Activated T-cell treated with anti-CD3 and anti-CD28 coated beads, Interleukin-2, amount 50 U/mL, for 72 hours (primary cell): ENCODE data around the gene HSBP1. TPM values are rescaled to one million over a fixed set of nuclear protein-coding genes. Genes with fewer than 3 reads are reported as not detected.

ENCODE experiments used
- ATAC-seq, 2 donors: fragments of 150-1000 bp; cut with Tn5 transposase; replicated peaks in 1 of 2; 2 replicates each; pipeline ENCODE4 v1.10.0; 2021; ENCODE audit warnings: moderate library complexity in 2 of 2, mild to moderate bottlenecking in 1 of 2
- DNase-seq, 2 donors: peaks; one replicate each; pipeline ENCODE4 v3.0.0; 2021 to 2022; ENCODE audit warnings: mixed read lengths in 1 of 2
- H3K27ac Mint-ChIP-seq: one replicate; pipeline ENCODE4 v1.8.0; 2022; ENCODE audit warnings: mild to moderate bottlenecking, moderate library complexity, mixed read lengths
- H3K27me3 Mint-ChIP-seq: one replicate; pipeline ENCODE4 v1.8.0; 2022; ENCODE audit warnings: low read depth, mixed read lengths
- H3K36me3 Mint-ChIP-seq, 2 donors: one replicate each; pipeline ENCODE4 v1.8.0; 2022; ENCODE audit warnings: mixed read lengths in 2 of 2, mild to moderate bottlenecking in 1 of 2; ENCODE audit not compliant: insufficient read depth in 2 of 2
- H3K4me1 Mint-ChIP-seq: one replicate; pipeline ENCODE4 v1.8.0; 2022; ENCODE audit warnings: low read depth, mixed read lengths
- H3K4me3 Mint-ChIP-seq, 2 donors: one replicate each; pipeline ENCODE4 v1.8.0; 2022; ENCODE audit warnings: mild to moderate bottlenecking in 2 of 2, mixed read lengths in 2 of 2, moderate library complexity in 2 of 2
- H3K9me3 Mint-ChIP-seq, 2 donors: one replicate each; pipeline ENCODE4 v1.8.0; 2022; ENCODE audit warnings: mixed read lengths in 2 of 2
- total RNA-seq, 2 donors: library from RNA; stranded (reverse); gene quantifications; one replicate each; pipeline ENCODE4 v1.2.3, GENCODE V29; 2022

The HSBP1 gene
- total RNA-seq, 2 donors from 2014 or later: 35.7 to 41.3 TPM

DNA sequence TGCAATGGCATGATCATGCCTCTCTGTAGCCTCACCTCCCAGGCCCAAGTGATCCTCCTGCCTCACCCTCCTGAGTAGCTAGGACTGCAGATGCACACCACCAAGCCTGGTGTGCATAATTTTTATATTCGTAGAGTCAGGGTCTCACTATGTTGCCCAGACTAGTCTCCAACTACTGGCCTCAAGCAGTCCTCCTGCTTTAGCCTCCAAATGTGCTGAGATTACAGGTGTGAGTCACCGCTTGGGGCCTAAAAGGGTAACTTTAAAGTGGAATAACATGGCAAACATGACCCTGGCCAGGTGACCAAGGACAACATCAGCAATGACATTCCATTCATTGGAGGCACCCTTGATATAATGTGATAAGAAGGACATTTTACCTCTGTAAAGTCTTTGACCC is 26.1 kb downstream of the HSBP1 start:
- DNase-seq: no peak
- Mint-ChIP-seq H3K4me3 (no peak overlapping the region), H3K36me3 (no peaks in the 10 kb centered on the region), H3K27ac (no peak overlapping the region), H3K9me3 (no peaks in the 10 kb centered on the region), H3K27me3 (peaks cover 15% of the 10 kb centered on the region), H3K4me1 (peaks cover 13% of the 10 kb centered on the region)
- ATAC-seq: no peak

DNA sequence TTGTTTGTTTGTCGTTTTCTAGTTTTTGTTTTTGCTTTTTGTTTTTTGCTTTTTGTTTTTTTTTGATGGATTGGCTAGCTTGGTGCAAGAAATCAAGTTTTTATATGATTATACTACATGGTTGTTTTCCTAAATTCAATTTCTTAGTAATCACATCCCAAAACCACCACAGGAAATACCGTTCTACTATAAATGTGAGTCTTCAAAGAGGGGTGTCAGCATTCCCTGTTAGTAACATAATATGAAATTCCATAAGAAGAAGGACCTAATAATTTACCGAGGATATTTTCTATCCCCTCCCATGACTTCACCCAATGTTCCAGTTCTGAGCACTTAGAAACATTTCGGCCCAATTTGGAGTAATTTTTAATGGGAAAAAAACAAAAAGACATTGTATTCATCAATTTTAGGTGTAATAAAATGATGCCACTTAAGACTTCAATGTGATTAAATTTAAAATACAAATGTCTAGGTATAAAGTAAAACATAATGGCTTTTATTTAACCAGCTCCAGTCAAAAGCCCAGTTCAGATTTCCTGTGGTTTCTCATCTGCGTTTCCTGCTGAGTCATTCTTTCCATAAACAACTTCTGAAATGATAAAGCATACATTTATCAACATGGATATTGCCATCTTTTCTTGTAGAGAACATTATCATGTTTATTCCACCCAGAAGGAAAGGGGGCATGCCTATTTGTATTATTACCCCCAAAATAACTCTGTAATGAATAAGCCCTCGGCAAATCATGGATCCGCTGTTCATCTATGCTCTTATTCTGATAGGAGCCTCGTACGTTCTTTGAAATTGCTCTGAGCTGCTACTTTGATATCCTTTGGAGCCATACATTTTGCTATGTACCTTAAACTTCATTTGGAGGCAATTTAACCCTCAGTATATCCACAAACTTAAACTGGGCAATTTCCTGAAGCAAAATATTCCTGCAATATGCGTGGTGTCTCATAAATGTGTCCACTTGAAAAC is 28.1 kb downstream of the HSBP1 start:
- peak overlapping the region; percentile 87 for H3K27ac Mint-ChIP-seq
- DNase-seq (no peak), ATAC-seq (peak in 1 of 2 donors; percentile 32)
- H3K36me3 Mint-ChIP-seq: no peaks in the 10 kb centered on the region
- peaks cover 13% of the 10 kb centered on the region for H3K4me1 Mint-ChIP-seq
- peaks cover 15% of the 10 kb centered on the region for H3K27me3 Mint-ChIP-seq
- no peak overlapping the region for H3K4me3 Mint-ChIP-seq
- H3K9me3 Mint-ChIP-seq: no peaks in the 10 kb centered on the region

- H3K4me3 Mint-ChIP-seq: no peak overlapping the region
- DNase-seq (no peak), ATAC-seq (no peak)
- H3K9me3 Mint-ChIP-seq: no peaks in the 10 kb centered on the region
- peaks cover 15% of the 10 kb centered on the region for H3K27me3 Mint-ChIP-seq
- no peak overlapping the region for H3K27ac Mint-ChIP-seq
- no peaks in the 10 kb centered on the region for H3K36me3 Mint-ChIP-seq
- H3K4me1 Mint-ChIP-seq: peaks cover 13% of the 10 kb centered on the region
Measured at GRCh38 chr16:83837566-83837965, 29.8 kb downstream of the HSBP1 start.

GRCh38 chr16:83838151-83838550 is 30.4 kb downstream of the HSBP1 start:
- Mint-ChIP-seq H3K4me3 (no peak overlapping the region), H3K4me1 (peaks cover 13% of the 10 kb centered on the region), H3K9me3 (no peaks in the 10 kb centered on the region), H3K36me3 (no peaks in the 10 kb centered on the region), H3K27ac (peak overlapping the region; percentile 36), H3K27me3 (peaks cover 15% of the 10 kb centered on the region)
- ATAC-seq: no peak
- no peak for DNase-seq

DNA sequence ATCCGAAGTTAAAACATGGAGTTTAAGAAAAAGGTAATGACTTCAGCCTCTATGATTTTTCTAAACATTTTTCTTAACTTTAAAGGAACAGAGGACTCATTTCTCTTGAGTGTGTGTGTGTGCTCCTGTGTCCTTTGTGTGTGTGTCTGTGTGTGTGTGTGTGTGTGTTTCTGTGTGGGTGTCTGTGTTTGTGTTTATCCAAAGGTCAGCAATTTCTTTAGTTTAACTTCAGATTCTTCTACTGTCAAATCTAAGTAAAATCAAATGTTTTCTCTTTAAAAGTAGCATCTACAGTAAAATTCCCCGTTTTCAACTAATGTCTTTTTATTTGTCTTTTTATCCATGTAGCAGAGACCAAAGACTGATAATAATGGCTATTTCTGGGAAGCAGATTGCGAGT is 31.8 kb downstream of the HSBP1 start:
- Mint-ChIP-seq H3K4me3 (no peak overlapping the region), H3K27ac (no peak overlapping the region), H3K4me1 (peaks cover 13% of the 10 kb centered on the region), H3K27me3 (peaks cover 15% of the 10 kb centered on the region), H3K36me3 (no peaks in the 10 kb centered on the region), H3K9me3 (no peaks in the 10 kb centered on the region)
- DNase-seq: no peak
- no peak for ATAC-seq

GRCh38 chr16:83840060-83840617 is 32.4 kb downstream of the HSBP1 start:
- peaks cover 12% of the 10 kb centered on the region for H3K4me1 Mint-ChIP-seq
- ATAC-seq (no peak), DNase-seq (no peak)
- no peak overlapping the region for H3K27ac Mint-ChIP-seq
- H3K4me3 Mint-ChIP-seq: no peak overlapping the region
- no peaks in the 10 kb centered on the region for H3K9me3 Mint-ChIP-seq
- H3K36me3 Mint-ChIP-seq: no peaks in the 10 kb centered on the region
- H3K27me3 Mint-ChIP-seq: peaks cover 15% of the 10 kb centered on the region

DNA sequence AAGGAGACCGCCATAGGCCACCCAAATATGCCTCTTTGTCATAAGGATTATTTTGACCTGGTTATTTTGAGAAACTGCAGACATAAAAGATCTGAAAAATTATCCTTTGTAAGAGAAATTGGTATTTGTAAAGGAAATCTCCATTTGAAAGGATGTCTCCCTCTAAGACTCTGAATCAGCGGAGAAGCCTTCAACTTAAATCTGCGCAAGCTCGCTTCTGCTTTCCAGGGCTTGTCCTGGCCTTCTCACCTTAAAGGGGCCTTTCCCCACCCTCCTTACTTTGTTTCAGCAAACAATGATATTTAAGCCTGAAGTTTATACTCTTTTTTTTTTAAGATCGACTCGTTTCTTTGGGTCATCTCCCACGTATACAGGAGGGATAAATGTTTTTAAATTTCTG is 34.5 kb downstream of the HSBP1 start:
- H3K9me3 Mint-ChIP-seq: no peaks in the 10 kb centered on the region
- peaks cover 12% of the 10 kb centered on the region for H3K27me3 Mint-ChIP-seq
- DNase-seq (no peak), ATAC-seq (no peak)
- H3K4me3 Mint-ChIP-seq: no peak overlapping the region
- H3K4me1 Mint-ChIP-seq: no peaks in the 10 kb centered on the region
- no peaks in the 10 kb centered on the region for H3K36me3 Mint-ChIP-seq
- H3K27ac Mint-ChIP-seq: no peak overlapping the region

DNA sequence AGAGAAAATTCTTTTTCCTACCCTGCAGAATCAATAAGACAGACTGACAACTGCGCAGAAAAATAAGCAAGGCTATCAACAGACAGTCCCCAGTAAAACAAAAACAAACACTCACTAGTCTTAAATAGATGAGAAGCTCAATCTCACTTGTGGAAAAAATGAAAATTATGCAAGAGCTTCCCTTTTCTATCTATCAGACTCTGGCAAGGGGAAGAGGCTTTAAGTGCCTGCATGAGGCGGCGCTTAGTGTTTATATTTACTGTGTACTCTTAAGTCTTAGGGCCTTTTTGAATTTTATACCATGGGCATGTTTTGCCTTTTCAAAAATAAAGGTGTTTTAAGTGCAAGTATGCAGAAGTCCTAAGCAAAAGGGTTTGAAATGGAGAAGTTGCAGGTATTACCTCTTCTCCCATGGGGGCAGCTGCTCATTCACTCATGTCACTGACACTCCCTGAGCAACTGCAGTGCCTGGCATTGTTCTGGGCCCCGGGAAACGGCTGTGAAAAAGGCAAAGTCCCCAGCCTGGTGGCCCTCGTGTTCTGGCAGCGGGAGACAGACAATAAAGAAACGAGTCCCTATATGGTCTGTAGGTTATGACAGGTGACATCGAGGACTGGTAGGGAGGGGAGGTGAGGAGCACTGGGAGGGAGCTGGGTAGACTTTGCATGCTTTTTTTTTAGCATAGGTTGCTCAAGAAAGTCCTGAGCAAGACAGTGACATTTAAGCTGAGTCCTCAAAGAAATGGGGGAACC is 35.2 kb downstream of the HSBP1 start:
- Mint-ChIP-seq H3K9me3 (no peaks in the 10 kb centered on the region), H3K27me3 (peaks cover 5% of the 10 kb centered on the region), H3K36me3 (no peaks in the 10 kb centered on the region), H3K27ac (no peak overlapping the region), H3K4me1 (no peaks in the 10 kb centered on the region), H3K4me3 (no peak overlapping the region)
- no peak for DNase-seq
- ATAC-seq: no peak

DNA sequence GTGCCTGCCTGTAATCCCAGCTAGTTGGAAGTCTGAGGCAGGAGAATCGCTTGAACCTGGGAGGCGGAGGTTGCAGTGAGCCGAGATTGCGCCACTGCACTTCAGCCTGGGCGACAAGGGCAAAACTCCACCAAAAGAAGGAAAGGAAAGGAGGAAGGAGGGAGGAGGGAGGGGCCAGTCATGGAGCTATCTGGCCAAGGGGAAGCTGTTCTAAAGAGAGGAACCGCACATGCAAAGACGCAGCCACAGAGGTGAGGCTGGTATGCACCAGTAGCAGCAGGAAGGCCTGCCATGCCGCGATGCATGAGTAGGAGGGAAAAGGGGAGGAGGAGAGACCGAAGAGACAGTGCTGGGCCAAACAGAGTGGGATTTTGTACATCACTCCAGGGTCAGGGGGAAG is 35.9 kb downstream of the HSBP1 start:
- H3K27ac Mint-ChIP-seq: no peak overlapping the region
- no peaks in the 10 kb centered on the region for H3K36me3 Mint-ChIP-seq
- no peak overlapping the region for H3K4me3 Mint-ChIP-seq
- H3K27me3 Mint-ChIP-seq: no peaks in the 10 kb centered on the region
- DNase-seq (no peak), ATAC-seq (no peak)
- no peaks in the 10 kb centered on the region for H3K9me3 Mint-ChIP-seq
- H3K4me1 Mint-ChIP-seq: no peaks in the 10 kb centered on the region

DNA sequence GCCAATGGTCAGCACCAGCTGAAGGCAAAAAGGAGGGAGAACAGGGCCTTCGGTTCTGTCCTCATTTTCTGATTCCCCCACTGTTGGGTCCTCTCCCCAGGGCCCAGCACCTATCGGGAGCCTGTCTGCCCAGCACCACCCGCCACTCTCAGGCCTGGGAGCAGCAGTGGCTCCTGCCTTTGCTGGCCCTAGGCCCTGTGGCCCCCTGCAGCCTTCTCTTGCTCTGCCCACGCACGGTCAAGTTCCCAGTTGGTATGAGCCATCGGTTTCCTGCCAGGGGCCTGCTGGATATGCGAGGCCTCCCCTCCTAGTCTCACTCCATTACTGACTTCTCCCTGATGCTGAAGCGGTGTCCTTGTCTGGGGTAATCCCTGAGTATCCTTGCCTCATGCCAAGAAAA is 37.5 kb downstream of the HSBP1 start:
- DNase-seq: no peak
- no peaks in the 10 kb centered on the region for H3K27me3 Mint-ChIP-seq
- H3K9me3 Mint-ChIP-seq: no peaks in the 10 kb centered on the region
- no peaks in the 10 kb centered on the region for H3K4me1 Mint-ChIP-seq
- no peak overlapping the region for H3K4me3 Mint-ChIP-seq
- no peak for ATAC-seq
- no peak overlapping the region for H3K27ac Mint-ChIP-seq
- no peaks in the 10 kb centered on the region for H3K36me3 Mint-ChIP-seq

DNA sequence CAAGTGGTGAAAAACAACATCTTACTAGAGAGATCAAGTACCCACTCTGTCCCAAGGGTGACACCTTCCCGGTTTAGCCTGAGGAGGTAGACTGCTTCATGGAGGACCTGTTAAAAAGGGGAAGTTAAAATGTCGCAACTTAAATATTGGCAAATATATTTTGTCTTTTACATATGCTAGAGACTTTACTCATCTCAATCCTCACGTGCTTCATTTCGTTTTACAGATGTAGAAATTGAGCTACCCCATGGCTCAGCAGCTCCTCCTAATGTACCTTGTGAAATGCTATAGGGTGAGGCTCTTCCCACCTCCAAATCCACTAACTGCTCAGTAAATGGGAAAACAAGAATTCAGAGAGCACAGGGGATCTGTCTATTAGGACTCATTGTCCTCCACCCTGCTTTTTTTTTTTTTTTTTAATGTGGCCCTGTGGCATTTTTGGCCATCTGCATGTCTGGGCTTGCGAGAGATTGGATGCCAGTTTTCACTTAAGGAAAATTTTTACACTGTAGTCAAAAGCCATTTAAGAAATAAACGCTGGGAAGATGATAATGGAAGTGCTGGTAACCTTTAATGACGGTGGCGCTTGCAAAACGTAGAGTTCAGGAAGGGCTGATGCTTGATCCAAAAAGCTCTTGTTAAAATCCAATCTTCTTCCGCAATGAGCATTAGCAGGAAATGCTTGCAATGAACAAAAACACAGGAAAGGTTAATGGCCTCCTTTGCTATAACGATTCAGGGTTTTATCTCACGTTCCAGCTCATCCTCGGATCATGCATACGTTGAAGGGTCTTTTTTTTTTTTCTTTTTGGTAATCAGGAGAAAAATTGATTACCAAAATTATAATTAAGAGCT is 39.8 kb downstream of the HSBP1 start:
- Mint-ChIP-seq H3K27ac (no peak overlapping the region), H3K9me3 (no peaks in the 10 kb centered on the region), H3K36me3 (no peaks in the 10 kb centered on the region), H3K4me3 (no peak overlapping the region), H3K4me1 (no peaks in the 10 kb centered on the region), H3K27me3 (no peaks in the 10 kb centered on the region)
- DNase-seq (no peak), ATAC-seq (no peak)

DNA sequence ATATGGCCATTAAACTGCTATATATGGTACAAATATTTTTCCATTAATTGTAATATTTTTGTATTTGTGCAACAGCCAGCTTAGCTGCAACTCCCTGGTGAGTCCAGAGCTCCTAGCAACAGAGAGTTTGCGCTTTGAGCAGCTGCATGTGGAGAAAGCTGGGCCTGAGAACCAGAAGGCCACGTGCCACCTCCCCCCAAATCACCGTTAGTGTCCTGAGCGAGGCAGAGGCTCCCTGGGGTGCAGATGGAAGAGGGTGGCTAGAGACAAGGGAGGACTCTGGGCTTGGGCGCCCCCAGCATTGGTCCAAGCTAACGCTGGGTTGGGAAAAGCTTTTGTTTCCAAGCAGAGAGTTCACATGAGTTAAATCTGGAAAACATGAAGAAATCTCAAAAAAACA is 41.6 kb downstream of the HSBP1 start:
- H3K4me1 Mint-ChIP-seq: no peaks in the 10 kb centered on the region
- H3K36me3 Mint-ChIP-seq: no peaks in the 10 kb centered on the region
- H3K27me3 Mint-ChIP-seq: no peaks in the 10 kb centered on the region
- DNase-seq: no peak
- ATAC-seq: no peak
- no peak overlapping the region for H3K27ac Mint-ChIP-seq
- H3K4me3 Mint-ChIP-seq: no peak overlapping the region
- H3K9me3 Mint-ChIP-seq: no peaks in the 10 kb centered on the region
